Astrocyte (in vitro differentiated cells and primary cell): Measurements from ENCODE around the gene TMEM154.

Experiments
- EZH2 ChIP-seq: IDR thresholded peaks from 2 replicates; pipeline ENCODE4 v1.6.1; 2012; ENCODE audit warnings: mild to moderate bottlenecking, low read length, inconsistent platforms; ENCODE audit not compliant: insufficient read depth
- TF ChIP-seq, protein P1 (sequence below): IDR thresholded peaks from 2 replicates; pipeline ENCODE4 v1.5.1; 2011; ENCODE audit warnings: low read depth, mild to moderate bottlenecking, inconsistent platforms, low read length, moderate library complexity; ENCODE audit not compliant: insufficient read depth

DNA sequence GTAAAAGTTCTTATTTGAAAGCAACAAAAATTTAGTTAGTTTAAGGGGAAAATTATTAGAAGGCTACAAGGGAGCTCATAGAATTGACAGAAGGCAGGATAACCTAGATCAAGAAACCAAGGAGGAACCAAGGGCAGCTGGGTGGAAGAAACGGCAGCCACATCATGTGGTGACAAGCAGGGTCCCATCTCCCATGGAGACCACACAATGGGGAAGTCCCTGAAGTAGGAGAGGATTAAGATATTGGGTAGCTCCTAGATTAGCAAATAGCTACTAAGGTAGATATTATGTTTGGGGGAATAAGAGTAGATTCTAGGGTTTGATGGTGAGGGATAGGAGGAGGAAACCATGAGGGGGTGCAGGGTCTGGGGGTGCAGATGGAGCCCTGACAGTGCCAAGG, 48.0 kb upstream of the TMEM154 start:
- TF ChIP-seq, protein P1, sequence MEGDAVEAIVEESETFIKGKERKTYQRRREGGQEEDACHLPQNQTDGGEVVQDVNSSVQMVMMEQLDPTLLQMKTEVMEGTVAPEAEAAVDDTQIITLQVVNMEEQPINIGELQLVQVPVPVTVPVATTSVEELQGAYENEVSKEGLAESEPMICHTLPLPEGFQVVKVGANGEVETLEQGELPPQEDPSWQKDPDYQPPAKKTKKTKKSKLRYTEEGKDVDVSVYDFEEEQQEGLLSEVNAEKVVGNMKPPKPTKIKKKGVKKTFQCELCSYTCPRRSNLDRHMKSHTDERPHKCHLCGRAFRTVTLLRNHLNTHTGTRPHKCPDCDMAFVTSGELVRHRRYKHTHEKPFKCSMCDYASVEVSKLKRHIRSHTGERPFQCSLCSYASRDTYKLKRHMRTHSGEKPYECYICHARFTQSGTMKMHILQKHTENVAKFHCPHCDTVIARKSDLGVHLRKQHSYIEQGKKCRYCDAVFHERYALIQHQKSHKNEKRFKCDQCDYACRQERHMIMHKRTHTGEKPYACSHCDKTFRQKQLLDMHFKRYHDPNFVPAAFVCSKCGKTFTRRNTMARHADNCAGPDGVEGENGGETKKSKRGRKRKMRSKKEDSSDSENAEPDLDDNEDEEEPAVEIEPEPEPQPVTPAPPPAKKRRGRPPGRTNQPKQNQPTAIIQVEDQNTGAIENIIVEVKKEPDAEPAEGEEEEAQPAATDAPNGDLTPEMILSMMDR, result no peak
- no peak for TF ChIP-seq EZH2
